SKM-1 treated with dmso at 0.1 percent for 144 hours (cell line): Measurements from ENCODE around the gene SGSM2.

Experiments used
- DNase-seq: peaks from one replicate; lab custom pipeline; 2025; ENCODE audit not compliant: unreplicated experiment; lab: John Stamatoyannopoulos, UW

The SGSM2 gene

GRCh38 chr17:2384439-2385127 lies 47.3 kb downstream of the SGSM2 start:
- no peak for DNase-seq

- no peak for DNase-seq
Measured at GRCh38 chr17:2385240-2386210, 48.2 kb downstream of the SGSM2 start.

- DNase-seq: no peak
Measured at GRCh38 chr17:2386400-2387085, 49.2 kb downstream of the SGSM2 start.

- no peak for DNase-seq
Measured at GRCh38 chr17:2387086-2388019, 50.1 kb downstream of the SGSM2 start.

- no peak for DNase-seq
Measured at GRCh38 chr17:2388020-2388682, 50.9 kb downstream of the SGSM2 start.

DNA sequence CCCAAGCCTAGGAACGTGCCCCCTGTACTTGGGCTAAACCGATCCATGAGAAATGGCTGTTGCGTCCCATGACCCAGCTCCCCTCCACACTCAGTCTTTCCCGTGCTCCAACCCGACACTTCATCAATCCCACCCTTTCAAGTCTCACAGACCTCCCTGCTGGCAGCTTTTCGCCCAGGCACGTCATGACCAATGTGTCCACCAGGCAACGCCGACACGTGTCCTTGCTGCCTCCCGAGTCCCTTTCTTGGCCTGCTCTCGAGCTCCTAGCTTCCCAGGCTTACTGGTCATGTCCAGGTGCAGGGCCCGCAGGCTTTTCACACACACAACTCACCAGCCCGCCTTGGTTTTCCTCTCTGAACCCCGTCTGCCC lies 51.4 kb downstream of the SGSM2 start:
- DNase-seq: no peak

- DNase-seq: no peak
Measured at GRCh38 chr17:2390199-2390836, 53.0 kb downstream of the SGSM2 start.

GRCh38 chr17:2391597-2392251 lies 54.4 kb downstream of the SGSM2 start:
- DNase-seq: no peak

DNA sequence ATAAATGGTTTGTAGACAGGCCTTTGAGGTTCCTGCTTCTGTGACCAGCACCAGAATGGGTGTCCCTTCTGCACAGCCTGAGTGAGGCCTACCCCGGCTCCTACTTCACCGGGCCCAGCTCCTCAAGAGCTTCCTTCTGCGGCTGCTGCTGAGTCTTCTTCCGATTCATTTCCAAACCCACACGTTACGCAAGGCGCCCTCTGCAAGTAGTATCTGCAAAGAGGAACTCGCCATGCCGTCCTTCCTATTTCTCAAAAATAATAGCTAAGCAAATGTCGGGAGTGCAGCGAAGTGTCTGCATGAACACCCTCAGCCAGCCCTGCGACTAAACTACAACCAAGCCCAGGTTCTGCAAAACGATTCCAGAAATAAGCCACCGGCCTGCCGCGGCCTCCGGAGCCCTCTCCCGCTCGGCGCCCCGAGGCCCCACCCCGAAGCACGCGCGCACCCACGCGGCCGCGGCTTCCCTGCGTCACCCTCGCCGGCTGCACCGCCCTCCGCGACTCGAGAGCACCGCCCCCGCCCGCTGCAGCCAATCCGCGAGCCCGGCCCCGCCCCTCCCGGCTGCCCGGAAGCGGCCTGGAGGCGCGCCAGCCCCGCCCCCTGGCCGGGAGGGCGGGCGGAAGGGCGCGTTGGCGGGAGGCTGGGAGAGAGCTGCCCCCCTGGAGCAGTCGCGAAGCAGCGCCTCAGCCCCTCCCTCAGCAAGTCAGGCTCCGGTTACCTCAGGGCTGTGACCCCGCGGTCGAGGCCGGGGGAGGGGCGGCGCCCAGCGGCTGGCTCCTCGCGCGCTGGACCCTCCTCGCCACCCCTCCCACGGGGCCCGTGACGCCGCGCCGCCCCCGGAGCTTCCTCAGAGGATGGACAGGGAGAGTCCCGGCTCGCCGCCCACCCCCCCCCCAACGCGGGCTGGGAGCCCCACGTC lies 55.2 kb downstream of the SGSM2 start:
- DNase-seq: peak; percentile 72

DNA sequence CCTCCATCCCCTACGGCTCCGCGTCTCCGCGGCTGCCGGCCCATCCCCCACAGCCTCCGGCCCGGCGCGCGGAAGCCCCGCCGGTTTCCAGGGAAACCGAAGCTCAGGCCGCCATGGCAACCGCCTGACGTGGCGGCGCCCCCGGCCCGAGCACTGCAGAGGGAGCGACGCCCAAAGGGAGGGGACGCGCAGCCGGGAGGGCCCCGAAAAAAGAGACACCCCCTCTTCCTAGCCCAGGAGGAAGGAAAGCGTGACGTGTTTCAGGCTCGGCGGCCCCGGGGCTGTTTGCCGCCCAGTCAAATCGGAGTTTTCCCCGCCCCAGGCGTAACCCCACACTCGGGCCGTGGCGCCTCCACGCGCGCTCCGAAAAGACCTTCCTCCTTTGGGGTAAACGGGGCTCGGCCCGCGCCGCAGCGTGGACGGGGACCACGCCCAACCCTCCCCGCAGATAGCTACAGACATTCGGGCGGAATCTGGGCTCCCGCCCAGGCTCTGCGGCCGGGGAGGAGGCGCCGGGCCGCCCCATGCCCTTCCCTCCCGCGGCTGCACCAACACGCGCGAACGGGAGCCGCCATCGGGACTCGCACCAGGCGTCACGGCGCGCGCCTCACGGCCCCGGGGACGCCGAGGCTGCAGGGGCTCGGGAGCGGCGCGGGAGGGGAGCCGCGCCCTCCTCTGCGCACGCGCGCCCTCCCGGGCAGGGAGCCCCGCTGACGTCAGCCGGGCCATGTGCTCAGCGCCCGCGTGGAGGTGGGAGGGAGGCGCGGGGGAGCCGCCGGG lies 56.1 kb downstream of the SGSM2 start:
- peak; percentile 13 for DNase-seq

- no peak for DNase-seq
Measured at GRCh38 chr17:2393954-2394749, 56.9 kb downstream of the SGSM2 start.

- no peak for DNase-seq
Measured at GRCh38 chr17:2394775-2395201, 57.5 kb downstream of the SGSM2 start.

- no peak for DNase-seq
Measured at GRCh38 chr17:2395258-2396181, 58.2 kb downstream of the SGSM2 start.

DNA sequence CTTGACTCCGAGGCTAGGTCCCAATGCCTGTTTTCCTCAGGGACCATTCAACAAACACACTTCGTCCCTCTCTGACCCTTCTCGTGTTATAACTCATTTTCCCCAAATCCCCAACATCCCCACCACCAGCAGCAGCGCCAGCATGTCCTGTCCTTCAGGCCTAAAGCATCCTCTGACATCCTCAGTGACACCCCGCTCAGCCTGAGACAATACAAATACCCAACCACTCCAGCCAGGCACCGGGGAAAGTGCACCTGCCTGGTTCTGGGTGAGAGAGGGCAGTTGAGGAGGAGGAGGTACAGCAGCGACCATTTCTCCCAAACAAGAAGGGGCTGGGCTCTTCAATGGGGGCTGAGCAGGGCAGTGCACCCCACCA lies 58.9 kb downstream of the SGSM2 start:
- no peak for DNase-seq

GRCh38 chr17:2396568-2397246 lies 59.4 kb downstream of the SGSM2 start:
- peak; percentile 75 for DNase-seq
